Measurements from ENCODE around the gene NSD1.
"Not testable (repeated sequence)": the region's sequence is repeated elsewhere in the genome, so short reads cannot be mapped to it uniquely, and the experiment has no call there.

NSD1 gene

DNA sequence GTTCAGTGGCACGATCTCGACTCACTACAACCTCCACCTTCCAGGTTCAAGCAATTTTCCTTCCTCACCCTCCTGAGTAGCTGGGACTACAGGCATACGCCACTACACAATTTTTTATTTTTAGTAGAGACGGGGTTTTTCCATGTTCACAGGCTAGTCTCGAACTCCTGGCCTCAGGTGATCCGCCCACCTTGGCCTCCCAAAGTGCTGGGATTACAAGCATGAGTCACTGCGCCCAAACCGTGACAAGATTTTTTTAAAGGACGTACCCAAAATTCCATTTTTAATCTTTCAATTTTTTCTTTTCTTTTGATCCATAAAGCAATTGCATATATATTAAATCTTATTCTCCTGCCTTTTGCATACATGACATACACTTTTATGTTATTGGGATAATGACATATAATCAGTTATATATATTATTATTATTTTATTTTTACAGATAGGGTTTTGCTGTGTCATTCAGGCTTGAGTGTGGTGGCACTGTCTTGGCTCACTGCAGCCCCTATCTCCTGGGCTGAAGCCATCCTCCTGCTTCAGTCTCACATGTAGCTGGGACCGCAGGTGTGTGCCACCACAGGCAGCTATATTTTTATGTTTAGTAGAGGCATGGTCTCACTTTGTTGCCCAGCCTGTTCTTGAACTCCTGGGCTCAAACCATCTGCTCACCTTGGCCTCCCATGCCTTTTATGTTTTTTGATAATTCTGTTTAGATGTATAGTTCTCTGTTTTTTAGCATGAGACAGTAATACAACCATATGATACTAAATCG, 98.1 kb downstream of the NSD1 start:
- no peak for DNase-seq (ENCODE audit: low read depth)

DNA sequence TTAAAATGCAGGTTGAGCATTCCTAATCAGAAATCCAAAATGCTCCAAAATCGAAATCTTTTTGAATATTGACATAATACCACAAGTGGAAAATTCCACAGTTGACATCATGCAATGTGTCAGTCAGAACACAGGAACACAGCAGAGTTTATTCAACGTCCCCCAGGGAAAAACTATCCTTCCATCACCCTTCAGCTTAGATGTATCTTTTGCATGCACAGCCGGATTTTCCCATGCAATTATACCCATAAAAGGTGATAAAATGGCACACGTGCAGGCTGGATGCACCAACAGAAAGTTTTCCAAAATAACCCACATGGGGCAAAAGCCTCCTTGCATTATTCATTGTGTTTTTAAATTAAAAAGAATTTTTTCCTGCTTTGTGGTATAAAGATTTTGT, 98.8 kb downstream of the NSD1 start:
- no peak for DNase-seq (ENCODE audit: low read depth)

DNA sequence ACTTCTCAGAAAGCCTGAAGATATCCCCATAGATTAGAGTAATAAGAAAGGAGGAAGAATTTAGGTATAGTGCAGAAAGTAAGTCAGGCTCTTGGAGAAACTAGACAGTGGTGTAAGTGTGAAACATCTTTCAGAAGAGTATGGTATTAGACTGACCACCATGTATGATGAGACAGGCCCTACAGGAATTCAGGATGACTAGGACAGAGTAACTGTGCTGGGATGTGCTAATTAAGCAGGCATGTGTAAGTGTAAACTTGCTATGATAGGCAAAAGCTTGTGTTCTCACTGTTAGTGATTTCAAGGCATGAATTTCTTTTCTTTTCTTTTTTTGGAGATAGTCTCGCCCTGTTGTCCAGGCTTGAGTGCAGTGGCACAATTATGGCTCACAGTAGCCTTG, 99.2 kb downstream of the NSD1 start:
- peak; percentile 44 for DNase-seq (ENCODE audit: low read depth)

DNA sequence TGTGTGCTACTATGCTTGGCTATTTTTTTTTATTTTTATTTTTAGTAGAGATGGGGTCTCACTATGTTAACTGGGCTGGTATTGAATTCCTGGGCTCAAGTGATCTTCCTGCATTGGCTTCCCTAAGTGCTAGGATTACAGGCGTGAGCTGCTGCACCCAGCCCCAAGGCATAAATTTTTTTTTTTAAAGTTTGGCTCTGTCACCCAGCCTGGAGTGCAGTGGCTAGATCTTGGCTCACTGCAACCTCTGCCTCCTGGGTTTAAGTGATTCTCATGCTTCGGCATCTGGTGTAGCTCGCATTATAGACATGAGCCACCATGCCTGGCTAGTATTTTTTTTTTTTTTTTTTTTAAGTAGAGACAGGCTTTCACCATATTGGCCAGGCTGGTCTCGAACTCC, 99.6 kb downstream of the NSD1 start:
- DNase-seq (ENCODE audit: low read depth): peak; percentile 48

DNA sequence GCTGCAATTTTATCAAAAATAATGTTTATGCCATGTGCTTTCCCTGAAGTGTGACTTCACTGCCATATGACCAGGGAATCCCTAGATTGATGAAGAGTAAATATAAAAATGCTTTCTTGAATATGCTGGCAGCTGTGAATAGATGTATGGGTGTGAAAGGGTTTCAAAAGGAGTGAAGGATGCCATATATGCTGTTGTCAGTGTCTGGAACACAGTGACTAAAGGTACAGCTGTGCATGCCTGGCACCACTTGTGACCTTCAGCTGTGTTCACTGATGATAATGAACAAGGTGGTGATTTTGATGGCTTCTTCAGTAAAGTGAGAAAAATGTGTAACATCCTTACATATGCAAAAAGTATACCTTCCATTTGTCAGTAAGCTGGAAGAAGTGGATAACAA, 100.2 kb downstream of the NSD1 start:
- no peak for DNase-seq (ENCODE audit: low read depth)

DNA sequence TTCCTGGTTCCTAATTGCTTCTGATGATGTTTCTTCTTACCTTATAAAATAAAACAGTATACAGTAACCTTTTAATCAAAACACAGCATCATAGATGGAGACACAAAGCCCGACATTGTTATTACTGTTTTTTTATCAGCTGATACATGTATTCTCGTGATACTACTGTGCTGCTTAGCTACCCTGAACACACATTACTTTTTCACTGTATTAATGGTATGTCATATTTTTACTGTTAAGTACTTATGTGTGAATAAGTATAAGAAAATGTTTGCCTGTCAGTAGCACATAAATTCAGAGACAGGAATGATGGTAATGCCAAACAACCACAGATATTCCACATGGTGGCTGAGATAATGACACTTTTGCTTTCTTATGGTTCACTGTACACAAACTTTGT, 101.3 kb downstream of the NSD1 start:
- no peak for DNase-seq (ENCODE audit: low read depth)

DNA sequence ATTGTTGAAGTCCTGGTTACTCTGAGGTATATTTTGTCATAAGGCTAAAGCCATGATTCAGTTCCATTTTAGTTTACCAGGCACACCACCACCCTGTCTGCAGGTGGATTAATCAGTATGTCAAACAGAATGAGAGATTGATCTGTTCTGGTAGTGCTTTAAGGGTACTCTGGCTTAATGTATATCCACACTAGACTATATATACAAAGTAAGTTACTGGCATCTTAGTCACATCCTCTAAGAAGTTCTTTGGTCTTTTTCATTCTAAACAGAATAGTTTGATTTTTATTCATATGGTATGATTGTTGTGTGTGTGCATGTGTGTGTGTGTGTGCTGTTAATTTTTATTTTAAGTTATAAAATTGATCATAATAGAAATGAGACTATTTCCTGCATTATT, 108.2 kb downstream of the NSD1 start:
- no peak for DNase-seq (ENCODE audit: low read depth)

DNA sequence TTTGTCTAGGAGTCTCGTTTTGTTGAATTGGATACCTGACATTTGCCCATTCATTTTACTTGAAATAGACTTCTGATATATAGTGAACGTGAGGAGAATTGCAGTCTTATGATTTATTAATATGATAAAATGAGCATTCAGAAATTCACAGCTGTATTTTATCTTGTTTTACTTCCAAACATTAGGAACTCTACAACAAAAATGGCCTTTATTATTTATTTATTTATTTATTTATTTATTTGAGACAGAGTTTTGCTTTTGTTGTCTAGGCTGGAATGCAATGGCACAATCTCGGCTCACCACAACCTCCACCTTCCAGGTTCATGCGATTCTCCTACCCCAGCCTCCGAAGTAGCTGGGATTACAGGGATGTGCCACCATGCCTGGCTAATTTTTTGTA, 108.7 kb downstream of the NSD1 start:
- no peak for DNase-seq (ENCODE audit: low read depth)

DNA sequence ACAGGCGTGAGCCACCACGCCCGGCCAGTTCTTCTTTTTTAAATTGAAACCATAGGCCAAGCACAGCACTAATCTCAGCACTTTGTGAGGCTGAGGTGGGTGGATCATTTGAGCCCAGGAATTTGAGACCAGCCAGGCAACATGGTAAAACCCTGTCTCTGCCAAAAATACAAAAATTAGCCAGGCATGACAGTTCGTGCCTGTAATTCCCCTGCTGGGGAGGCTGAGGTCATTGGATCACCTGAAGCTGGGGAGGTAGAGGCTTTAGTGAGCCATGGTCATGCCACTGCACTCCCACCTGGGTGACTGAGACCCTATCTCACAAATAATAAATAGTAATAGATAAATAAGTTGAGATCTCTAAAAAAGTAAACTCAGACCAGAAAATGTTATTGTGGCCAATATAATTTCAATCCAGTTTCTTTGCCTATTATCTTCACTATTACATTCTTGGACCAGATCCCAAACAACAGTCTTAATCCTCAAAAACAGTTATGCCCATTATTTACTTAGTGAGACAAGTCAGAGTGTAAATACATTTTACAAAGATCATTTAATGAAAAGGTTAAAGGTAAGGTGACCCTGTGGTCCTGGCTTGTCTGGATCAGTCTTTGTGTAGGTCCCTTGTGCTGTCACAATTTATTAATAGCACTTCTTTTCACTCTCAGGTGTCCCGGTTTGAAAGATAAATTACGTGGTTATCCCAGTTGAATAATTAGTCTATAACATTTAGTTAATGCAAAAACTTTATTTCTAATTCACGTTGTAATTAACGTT, 116.4 kb downstream of the NSD1 start:
- no peak for DNase-seq (ENCODE audit: low read depth)

DNA sequence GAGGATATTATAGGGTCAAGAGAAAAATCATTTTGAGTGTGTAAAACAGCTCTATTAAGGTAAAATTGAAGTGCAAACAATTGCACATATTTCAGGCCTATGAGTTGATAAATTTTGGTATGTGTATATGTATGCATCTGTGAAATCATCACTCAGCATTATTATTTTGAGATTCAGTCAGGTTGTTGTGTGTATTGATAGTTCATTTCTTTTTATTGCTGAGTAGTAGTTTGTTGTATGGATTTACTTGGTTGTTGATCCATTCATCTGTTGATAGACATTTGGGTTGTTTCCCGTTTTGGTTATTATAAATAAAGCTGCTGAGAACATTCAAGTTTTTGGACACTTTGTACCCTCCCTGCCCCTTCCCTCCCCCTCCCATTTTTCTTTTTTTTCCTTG, 119.7 kb downstream of the NSD1 start:
- no peak for DNase-seq (ENCODE audit: low read depth)

DNA sequence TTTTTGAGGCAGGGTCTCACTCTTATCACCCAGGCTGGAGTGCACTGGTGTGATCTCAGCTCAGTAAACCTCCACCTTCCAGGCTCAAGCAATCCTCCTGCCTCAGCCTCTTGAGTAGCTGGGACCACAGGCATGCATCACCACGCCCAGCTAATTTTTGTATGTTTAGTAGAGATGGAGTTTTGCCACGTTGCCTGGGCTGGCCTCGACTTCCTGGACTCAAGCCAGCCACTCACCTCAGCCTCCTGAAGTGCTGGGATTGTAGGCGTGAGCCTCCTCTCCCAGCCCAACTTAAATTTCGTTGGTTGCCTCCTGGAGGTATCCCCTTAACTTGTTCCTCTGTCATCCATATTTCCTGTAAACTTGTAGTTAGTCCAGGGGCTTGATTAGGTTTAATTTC, 122.7 kb downstream of the NSD1 start:
- DNase-seq (ENCODE audit: low read depth): no peak

DNA sequence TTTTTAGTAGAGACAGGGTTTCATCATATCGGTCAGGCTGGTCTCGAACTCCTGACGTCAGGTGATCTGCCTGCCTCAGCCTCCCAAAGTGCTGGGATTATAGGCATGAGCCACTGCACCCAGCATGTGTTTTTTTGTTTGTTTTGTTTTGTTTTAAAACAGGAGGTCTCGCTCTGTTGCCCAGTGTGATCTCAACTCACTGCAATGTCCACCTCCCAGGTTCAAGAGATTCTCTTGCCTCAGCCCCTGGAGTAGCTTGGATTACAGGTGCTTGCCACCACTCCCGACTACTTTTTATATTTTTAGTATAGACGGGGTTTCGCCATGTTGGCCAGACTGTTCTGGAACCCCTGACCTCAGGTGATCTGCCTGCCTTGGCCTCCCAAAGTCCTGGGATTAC, 125.1 kb downstream of the NSD1 start:
- DNase-seq (ENCODE audit: low read depth): not testable (repeated sequence)

DNA sequence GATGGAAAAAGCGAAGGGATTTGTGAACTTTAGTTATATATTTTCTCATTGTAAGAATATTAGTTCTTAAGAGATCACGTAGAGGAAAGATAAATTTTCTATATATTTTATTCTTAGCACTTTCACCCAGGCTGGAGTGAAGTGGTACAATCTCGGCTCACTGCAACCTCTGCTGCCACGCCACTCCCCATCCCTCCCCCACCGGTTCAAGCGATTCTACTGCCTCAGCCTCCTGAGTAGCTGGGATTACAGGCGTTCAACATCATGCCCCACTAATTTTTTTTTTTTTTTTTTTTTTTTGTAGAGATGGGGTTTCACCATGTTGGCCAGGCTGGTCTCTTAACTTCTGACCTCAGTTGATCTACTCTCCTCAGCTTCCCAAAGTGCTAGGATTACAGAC, 127.4 kb downstream of the NSD1 start:
- no peak for DNase-seq (ENCODE audit: low read depth)

DNA sequence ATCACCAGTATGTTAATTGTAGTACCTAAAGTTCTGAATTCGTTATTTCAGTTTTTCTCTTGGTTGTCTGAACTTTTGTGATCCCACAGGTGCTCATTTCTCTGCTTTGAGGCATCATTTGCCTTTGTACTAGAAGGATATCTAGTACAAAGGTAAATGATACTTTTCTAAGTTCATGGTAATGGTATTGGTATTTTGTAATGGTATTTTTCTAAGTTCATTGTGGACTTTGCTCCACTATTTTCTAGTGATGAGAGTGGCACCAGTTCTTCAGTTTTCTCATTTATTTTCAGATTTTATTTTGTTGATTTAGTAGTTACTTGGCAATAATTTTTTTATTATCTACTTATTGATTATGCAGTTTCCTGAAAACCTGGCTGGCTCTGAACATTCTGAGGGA, 127.9 kb downstream of the NSD1 start:
- DNase-seq (ENCODE audit: low read depth): no peak

DNA sequence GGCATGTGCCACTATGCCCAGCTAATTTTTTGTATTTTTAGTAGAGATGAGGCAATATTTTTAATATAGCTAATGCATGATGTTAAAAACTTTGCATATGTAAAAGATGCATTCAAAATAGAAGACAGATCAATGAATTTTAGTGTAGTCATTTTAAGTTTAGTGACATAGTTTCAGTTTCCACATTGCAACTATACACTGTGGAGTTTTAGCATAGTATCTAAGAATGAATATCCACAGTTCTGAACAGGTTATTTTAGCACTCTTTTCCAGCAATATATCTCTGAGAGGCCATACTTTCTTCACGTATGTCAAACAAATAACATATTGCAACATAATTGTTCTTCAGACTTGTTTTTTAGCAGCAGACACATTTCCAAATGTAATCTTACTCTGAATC, 130.6 kb downstream of the NSD1 start:
- no peak for DNase-seq (ENCODE audit: low read depth)

DNA sequence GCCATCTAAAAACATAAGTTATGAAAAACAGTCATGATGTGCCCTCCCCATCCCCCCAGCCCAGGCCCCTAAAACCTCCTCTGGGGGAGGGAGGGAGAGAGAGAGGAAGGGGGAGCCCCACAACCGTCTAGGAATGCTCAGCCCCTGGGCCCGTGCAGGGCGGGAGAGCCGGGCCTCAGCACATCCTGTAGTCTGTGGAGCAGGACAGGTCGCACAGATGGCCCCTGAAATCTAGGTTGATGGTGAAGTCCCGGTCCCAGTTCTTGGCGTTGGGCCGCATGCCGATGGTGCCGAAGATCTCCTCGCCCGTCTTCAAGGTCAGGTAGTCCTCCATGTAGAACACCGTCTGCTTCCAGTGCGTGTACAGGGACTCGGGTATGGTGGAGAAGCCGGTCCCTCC, 131.8 kb downstream of the NSD1 start:
- no peak for DNase-seq (ENCODE audit: low read depth)

DNA sequence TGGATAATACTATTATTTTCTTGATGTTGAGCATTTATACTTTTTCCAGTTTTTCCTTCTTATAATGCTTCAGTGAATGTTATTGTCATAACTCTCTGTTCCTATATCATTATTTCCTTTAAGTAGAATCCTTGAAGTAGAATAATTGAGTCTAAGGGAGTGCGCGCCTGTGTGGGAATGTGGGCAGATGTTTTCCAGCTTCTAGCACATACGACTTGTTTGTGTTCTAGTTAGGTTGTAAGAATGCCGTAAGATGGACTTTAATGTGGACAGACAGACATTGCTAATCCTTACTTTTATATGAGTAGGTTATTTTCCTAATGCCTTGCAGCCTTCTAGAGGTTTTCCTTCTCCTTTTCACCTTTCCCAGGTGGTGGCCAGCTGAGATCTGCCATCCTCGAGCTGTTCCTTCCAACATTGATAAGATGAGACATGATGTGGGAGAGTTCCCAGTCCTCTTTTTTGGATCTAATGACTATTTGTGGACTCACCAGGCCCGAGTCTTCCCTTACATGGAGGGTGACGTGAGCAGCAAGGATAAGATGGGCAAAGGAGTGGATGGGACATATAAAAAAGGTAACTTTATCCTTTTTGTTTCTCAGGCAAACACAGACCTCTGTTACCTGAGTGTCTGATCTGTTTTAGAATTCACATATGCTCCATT, 135.8 kb downstream of the NSD1 start:
- no peak for DNase-seq (ENCODE audit: low read depth)

DNA sequence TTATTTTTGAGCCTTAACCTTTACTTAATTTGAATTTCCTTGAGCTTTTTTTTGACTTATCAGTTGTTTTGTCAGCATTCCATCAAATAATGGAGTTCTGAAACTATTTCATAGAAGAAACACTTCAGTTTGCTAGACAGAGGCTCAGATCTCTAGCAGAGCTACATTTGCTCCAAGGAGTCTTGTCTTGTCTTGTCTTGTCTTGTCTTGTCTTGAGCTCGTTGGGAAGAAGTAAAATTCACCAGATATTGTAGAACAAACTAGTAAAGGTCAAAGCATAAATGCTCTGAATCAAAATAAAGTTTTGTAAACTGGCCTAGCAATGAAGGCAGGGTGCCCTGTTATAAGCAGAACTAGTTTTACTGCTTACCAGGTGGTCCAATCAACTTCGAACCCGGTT, 136.4 kb downstream of the NSD1 start:
- DNase-seq (ENCODE audit: low read depth): no peak

DNA sequence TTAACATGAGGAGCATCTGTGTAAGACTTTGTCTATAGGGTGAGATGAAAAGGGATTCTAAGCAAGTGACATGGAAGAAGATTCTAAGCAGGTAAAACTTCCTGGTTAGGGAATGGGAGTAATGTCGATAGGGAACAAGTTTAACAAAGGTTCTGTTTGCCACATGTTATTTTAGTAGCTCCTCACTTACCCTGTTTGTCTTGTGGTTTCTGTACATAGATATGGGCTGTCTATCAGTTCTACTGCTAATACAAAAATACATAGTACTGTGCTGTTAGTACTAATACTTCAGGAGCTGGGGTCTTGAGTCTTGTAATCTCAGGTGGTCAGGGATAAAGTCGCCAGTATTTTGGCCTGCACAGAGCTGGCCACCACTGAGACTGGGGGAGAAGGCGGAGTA, 137.1 kb downstream of the NSD1 start:
- no peak for DNase-seq (ENCODE audit: low read depth)

DNA sequence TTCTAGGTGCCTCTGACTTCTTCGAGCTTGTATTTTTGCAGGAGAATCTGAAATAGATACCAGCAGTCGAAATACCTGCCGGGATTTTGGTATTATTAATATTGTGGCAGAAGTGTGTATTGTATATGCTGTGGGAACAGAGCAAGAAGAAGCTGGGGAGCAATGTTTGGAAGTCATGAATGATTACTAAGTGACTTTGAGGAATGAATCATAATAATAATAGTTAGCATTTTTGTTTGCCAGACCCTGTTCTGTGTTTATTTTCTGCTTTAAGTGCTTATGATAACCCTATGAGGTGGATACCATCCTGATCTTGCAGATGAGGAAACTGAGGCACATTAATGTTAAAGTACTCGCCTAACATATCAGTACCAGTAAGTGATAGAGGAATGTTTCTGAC, 137.5 kb downstream of the NSD1 start:
- DNase-seq (ENCODE audit: low read depth): no peak

DNA sequence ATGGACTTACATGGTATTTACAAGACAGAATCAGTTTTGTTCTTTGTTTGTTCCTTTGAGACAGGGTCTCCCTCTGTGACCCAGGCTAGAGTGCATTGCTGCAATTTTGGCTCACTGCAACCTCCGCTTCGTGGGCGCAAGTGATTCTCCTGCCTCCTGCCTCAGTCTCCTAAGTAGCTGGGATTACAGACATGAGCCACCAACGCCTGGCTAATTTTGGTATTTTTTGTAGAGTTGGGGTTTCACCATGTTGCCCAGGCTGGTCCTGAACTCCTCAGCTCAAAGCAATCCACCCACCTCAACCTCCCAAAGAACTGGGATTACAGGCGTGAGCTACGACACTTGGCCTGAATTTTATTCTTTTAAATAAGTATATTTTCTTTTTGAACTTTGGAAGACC, 142.3 kb downstream of the NSD1 start:
- DNase-seq (ENCODE audit: low read depth): no peak

DNA sequence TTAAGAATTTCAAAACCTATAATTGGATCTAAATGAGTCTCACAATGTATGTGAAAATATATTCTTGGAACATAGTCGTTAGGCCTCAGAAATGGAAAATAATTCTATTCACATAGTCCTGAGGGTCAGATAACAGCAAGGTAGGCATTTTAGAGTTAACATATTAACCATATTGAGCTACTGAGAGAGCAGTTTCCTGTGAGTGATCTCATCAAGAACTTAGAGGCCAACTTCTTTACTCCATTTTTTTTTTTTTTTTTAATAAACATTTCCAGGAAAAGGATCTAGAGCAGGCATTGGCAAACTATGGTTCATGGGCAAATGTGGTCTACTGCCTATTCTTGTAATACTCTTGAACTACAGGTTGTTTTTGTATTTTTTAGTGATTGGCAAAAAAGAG, 143.3 kb downstream of the NSD1 start:
- DNase-seq (ENCODE audit: low read depth): no peak

DNA sequence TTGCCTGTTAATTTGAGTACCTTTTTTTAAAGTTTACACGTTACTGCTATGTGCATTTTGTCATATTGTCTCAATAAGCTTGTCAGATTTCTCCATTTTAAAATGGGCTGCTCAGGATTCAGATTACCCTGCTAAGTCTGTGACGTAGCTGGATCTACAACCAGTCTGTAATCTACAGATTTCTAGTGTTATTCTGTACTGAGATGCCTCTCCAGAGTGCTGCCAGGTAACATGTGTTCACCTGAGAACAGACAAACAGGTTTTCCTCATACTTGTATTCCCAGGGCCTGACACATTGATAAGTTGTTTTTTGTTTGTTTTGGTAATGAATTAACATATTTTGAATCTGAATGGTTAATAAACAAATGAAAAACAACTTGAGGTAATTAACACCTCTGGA, 154.6 kb downstream of the NSD1 start:
- DNase-seq (ENCODE audit: low read depth): no peak
